CD4-positive, alpha-beta T cell (primary cell): Measurements from ENCODE around the gene SEMA3E. TPM values are rescaled to one million over a fixed set of nuclear protein-coding genes. Genes with fewer than 3 reads are reported as not detected.

Source experiments
- ATAC-seq: fragments of 200-7000 bp; cut with Tn5 transposase; one replicate; pipeline ENCODE4 v1.10.0; 2022; ENCODE audit warnings: mild to moderate bottlenecking; ENCODE audit not compliant: poor library complexity
- CTCF ChIA-PET: fragments of 350-600 bp; sonication (Branson Sonifier 250); formaldehyde crosslinking; loops from one replicate; lab custom pipeline; 2021; ENCODE audit warnings: antibody characterized with exemption, inconsistent platforms; lab: Charles Lee
- POLR2A ChIA-PET: fragments of 350-600 bp; sonication (Branson Sonifier 250); formaldehyde crosslinking; loops from one replicate; lab custom pipeline; 2021; ENCODE audit warnings: antibody characterized with exemption, inconsistent platforms; lab: Charles Lee
- DNase-seq, 14 experiments: peaks; one replicate each; pipeline ENCODE4 v3.0.0-alpha.2; 2013 to 2020; ENCODE audit warnings: mixed read lengths in 2 of 14
- H3K27ac ChIP-seq, 2 donors: one replicate each; pipeline versions ENCODE4 v1.5.1 to v1.7.0; 2013; ENCODE audit warnings: low read length in 2 of 2, low read depth in 1 of 2, mild to moderate bottlenecking in 1 of 2
- H3K27me3 ChIP-seq, 2 experiments: 1 replicate in 1 of 2; 2 replicates in 1 of 2; pipeline versions ENCODE4 v1.6.1 to v1.7.0; 2013; ENCODE audit warnings: low read length in 2 of 2, control low read depth in 1 of 2, mild to moderate bottlenecking in 1 of 2, moderate library complexity in 1 of 2; ENCODE audit not compliant: insufficient read depth in 2 of 2, control insufficient read depth in 1 of 2
- H3K36me3 ChIP-seq: one replicate; pipeline ENCODE4 v1.6.1; 2013; ENCODE audit warnings: low read length, control low read depth; ENCODE audit not compliant: insufficient read depth
- H3K4me1 ChIP-seq: one replicate; pipeline ENCODE4 v1.6.1; 2013; ENCODE audit warnings: low read length, control low read depth; ENCODE audit not compliant: insufficient read depth
- H3K4me3 ChIP-seq: one replicate; pipeline ENCODE4 v1.5.1; 2013; ENCODE audit warnings: mild to moderate bottlenecking, low read length, moderate library complexity
- H3K9me3 ChIP-seq, 2 experiments: 1 replicate in 1 of 2; 2 replicates in 1 of 2; pipeline versions ENCODE4 v1.6.1 to v1.7.0; 2013; ENCODE audit warnings: low read length in 2 of 2, mild to moderate bottlenecking in 2 of 2, control low read depth in 1 of 2, moderate library complexity in 1 of 2; ENCODE audit not compliant: control insufficient read depth in 1 of 2, insufficient read depth in 1 of 2
- H3K27ac Mint-ChIP-seq: one replicate; pipeline ENCODE4 v1.8.0; 2020; ENCODE audit warnings: mixed read lengths
- H3K27me3 Mint-ChIP-seq: one replicate; pipeline ENCODE4 v1.8.0; 2021; ENCODE audit warnings: mixed read lengths
- H3K36me3 Mint-ChIP-seq: one replicate; pipeline ENCODE4 v1.8.0; 2021; ENCODE audit warnings: low read depth, mixed read lengths
- H3K4me1 Mint-ChIP-seq: one replicate; pipeline ENCODE4 v1.8.0; 2021; ENCODE audit warnings: low read depth, mixed read lengths
- H3K4me3 Mint-ChIP-seq: one replicate; pipeline ENCODE4 v1.8.0; 2020; ENCODE audit warnings: mild to moderate bottlenecking, mixed read lengths
- H3K9me3 Mint-ChIP-seq: one replicate; pipeline ENCODE4 v1.8.0; 2020; ENCODE audit warnings: mixed read lengths
- CTCF ChIP-seq: fragments of 200-600 bp; IDR thresholded peaks from one replicate; pipeline ENCODE4 v1.8.0; 2022; ENCODE audit warnings: antibody characterized with exemption, mild to moderate bottlenecking
- intact Hi-C, 2 experiments: fragments of 100-400 bp; cut with DNase I in 1 of 2; cut with micrococcal nuclease in 1 of 2; formaldehyde crosslinking; loops; one replicate each; pipeline versions ENCODE4 v1.15.1 to v1.9.0; 2023 to 2025; cut with DNase I, micrococcal nuclease
- total RNA-seq, 174 experiments: library from RNA in 2 of 174; stranded (reverse) in 2 of 174; gene quantifications; one replicate each; pipeline ENCODE4 v1.2.3 and lab custom pipeline; 2021 to 2026

Gene SEMA3E
- total RNA-seq, 2 experiments from 2014 or later, result not detected

- Mint-ChIP-seq H3K4me1 (no peaks in the 10 kb centered on the region), H3K9me3 (peaks cover 17% of the 10 kb centered on the region), H3K4me3 (no peak overlapping the region), H3K27me3 (no peaks in the 10 kb centered on the region), H3K36me3 (no peaks in the 10 kb centered on the region), H3K27ac (no peak overlapping the region)
- Histone ChIP-seq H3K36me3 (no peaks in the 10 kb centered on the region), H3K27ac (no peak overlapping the region), H3K4me1 (no peaks in the 10 kb centered on the region), H3K4me3 (no peak overlapping the region), H3K9me3 (peaks cover 0 to 12% of the 10 kb centered on the region in 2 experiments), H3K27me3 (no peaks in the 10 kb centered on the region)
- no peak for TF ChIP-seq CTCF
- intact Hi-C loops, result no loop called here
- ChIA-PET CTCF (no interaction called here), POLR2A (no interaction called here)
- no peak for ATAC-seq
- DNase-seq, result no peak
Observed at GRCh38 chr7:83629117-83629880, 19.6 kb downstream of the SEMA3E start.

- Mint-ChIP-seq H3K27ac (no peak overlapping the region), H3K9me3 (peaks cover 5% of the 10 kb centered on the region), H3K36me3 (no peaks in the 10 kb centered on the region), H3K4me3 (no peak overlapping the region), H3K27me3 (no peaks in the 10 kb centered on the region), H3K4me1 (no peaks in the 10 kb centered on the region)
- ATAC-seq (no peak), DNase-seq (no peak)
- CTCF ChIA-PET, result no interaction called here
- no peak for TF ChIP-seq CTCF
- no peak overlapping the region for H3K4me3 ChIP-seq
- H3K36me3 ChIP-seq, result no peaks in the 10 kb centered on the region
- no peaks in the 10 kb centered on the region for H3K4me1 ChIP-seq
- intact Hi-C loops, result no loop called here
- POLR2A ChIA-PET, result no interaction called here
- no peaks in the 10 kb centered on the region for H3K9me3 ChIP-seq
- H3K27me3 ChIP-seq, result no peaks in the 10 kb centered on the region
- H3K27ac ChIP-seq, result no peak overlapping the region
Observed at GRCh38 chr7:83617858-83618257, 31.1 kb downstream of the SEMA3E start.

- H3K4me3 Mint-ChIP-seq, result no peak overlapping the region
- no peak overlapping the region for H3K27ac Mint-ChIP-seq
- H3K9me3 Mint-ChIP-seq, result peaks cover 5% of the 10 kb centered on the region
- H3K27ac ChIP-seq, result no peak overlapping the region
- no peaks in the 10 kb centered on the region for H3K36me3 Mint-ChIP-seq
- H3K27me3 ChIP-seq, result no peaks in the 10 kb centered on the region
- ATAC-seq, result no peak
- no peaks in the 10 kb centered on the region for H3K4me1 Mint-ChIP-seq
- H3K27me3 Mint-ChIP-seq, result no peaks in the 10 kb centered on the region
- H3K4me3 ChIP-seq, result no peak overlapping the region
- no peaks in the 10 kb centered on the region for H3K36me3 ChIP-seq
- DNase-seq, result no peak
- intact Hi-C loops, result no loop called here
- no peaks in the 10 kb centered on the region for H3K4me1 ChIP-seq
- ChIA-PET POLR2A (no interaction called here), CTCF (no interaction called here)
- no peak for TF ChIP-seq CTCF
- H3K9me3 ChIP-seq, result no peaks in the 10 kb centered on the region
Observed at GRCh38 chr7:83614112-83614511, 34.8 kb downstream of the SEMA3E start.
